IPS-NIHi11 (cell line): ENCODE data around the gene E2F7.
"Not testable (repeated sequence)": the region's sequence is repeated elsewhere in the genome, so short reads cannot be mapped to it uniquely, and the experiment has no call there.

Experiments used
- DNase-seq: peaks from one replicate; pipeline ENCODE4 v3.0.0; 2012; ENCODE audit warnings: mixed read lengths, low spot score

The E2F7 gene, protein sequence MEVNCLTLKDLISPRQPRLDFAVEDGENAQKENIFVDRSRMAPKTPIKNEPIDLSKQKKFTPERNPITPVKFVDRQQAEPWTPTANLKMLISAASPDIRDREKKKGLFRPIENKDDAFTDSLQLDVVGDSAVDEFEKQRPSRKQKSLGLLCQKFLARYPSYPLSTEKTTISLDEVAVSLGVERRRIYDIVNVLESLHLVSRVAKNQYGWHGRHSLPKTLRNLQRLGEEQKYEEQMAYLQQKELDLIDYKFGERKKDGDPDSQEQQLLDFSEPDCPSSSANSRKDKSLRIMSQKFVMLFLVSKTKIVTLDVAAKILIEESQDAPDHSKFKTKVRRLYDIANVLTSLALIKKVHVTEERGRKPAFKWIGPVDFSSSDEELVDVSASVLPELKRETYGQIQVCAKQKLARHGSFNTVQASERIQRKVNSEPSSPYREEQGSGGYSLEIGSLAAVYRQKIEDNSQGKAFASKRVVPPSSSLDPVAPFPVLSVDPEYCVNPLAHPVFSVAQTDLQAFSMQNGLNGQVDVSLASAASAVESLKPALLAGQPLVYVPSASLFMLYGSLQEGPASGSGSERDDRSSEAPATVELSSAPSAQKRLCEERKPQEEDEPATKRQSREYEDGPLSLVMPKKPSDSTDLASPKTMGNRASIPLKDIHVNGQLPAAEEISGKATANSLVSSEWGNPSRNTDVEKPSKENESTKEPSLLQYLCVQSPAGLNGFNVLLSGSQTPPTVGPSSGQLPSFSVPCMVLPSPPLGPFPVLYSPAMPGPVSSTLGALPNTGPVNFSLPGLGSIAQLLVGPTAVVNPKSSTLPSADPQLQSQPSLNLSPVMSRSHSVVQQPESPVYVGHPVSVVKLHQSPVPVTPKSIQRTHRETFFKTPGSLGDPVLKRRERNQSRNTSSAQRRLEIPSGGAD

DNA sequence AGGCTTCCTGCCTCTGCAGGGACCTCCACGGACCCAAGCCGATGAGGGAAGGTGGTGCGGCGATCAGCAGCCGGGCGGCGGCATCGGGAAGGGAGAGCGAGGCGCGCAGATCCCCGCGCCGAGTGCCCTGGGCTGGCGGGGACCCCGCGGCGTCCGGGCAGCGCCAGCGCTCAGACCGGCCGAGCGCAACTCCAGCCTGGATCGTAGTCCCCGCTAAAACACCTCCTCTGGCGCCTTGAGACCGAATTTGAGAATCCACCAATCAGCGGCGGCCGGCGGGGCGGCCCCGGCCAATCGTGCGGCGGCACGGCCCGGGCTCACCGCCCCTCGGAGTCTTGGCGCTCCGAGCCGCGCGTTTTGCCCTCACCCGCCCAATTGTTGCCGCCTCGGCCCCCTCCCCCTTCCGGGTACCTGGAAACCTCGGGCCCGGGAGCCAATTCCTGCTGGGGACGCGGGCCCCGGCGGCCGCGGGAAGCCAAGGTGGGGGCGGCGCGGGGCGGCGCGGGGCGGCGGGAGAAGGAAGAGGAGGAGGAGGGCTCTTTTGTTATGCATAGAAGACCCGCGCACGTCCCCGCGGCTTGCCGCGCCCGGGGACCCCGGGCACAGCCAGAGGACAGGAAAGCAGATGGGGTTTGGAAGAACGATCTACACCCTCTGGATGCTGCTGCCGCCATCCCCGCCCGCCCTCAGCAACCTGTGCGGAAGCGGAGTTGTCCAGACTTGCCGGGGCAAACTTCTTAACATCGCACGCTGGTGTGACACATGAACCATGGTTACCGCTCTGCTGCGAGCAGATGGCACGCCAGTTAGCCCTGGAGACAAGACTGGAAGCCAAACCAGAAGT is at the start of gene E2F7:
E2F7 (minus strand) TSS at position 209 of the 844 bp plus-strand sequence. CDS start 934 bp downstream, outside the sequence.
- DNase-seq, result peak; percentile 100

DNA sequence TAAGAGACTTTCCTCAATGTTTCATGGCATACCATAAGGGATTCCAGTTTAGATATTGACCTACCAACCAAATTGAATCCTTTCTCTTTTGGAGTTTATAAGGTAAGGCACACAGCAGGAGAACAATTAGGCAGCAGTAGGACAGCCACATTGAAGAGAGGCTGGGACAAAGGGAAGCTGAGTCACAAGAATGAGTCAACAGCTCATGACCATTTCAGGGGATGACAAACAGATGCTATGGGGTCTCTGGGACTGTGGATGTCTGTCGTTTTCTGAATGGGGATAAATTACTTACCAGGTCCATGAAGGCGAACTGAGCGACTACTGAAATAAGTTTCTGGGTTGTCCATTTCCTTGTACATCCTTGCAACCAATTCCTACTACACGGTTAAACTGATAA is 48.6 kb upstream of the E2F7 start:
- DNase-seq, result no peak

DNA sequence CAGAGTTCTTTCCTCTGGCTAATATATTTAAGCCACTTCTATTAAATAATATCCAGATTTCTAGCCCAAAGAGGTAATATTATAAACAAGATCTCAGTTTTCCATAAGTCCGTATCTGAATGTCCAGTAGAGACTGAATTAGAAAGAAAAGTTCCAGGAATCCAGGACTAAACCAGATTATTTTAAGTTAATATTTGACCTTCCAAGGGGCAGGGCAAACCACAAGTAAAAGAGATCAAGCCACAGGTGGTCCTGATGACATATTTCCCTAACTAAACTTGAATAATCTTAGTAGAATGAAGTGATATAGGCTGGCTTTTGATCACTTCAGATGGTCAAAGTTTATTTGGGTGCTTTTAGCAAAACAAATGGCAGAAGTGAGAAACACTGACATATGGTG is 43.3 kb upstream of the E2F7 start:
- DNase-seq, result no peak

DNA sequence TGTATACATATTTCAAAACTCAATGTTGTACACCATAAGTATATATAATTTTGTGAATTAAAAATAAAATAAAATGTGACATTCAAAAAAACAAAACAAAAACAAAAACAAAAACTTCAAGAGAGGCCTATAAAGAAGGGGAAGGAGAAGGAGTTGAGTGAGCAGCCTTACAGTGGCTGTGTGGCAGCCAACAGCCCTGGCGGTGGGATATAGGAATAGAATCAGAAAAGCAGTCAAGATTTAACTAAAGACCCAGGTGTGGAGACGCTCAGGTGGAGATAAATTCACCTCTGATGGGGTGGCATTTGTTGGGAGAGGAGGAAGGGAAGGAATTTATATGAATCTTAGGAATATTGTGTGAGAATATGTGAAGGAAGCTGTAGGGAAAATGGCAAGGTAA is 41.8 kb upstream of the E2F7 start:
- DNase-seq, result no peak

DNA sequence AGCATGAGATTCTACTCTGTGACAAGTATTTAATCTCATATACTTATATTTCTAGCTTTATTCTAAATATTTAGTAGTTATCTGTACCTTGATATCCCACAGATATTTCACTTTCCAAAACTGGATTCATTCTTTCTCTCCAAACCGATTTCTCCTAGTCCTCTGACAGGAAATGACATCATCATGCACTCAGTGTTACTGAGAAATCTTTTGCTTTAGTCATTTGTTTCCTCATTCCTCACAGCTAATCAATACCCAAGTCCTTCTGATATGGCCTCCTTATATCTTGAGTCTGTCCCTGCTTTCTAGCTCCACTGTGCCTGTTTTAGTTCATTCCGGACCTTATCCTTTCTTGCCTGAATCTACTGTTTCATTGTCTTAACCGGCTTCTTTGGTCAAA is 39.4 kb upstream of the E2F7 start:
- DNase-seq, result no peak

DNA sequence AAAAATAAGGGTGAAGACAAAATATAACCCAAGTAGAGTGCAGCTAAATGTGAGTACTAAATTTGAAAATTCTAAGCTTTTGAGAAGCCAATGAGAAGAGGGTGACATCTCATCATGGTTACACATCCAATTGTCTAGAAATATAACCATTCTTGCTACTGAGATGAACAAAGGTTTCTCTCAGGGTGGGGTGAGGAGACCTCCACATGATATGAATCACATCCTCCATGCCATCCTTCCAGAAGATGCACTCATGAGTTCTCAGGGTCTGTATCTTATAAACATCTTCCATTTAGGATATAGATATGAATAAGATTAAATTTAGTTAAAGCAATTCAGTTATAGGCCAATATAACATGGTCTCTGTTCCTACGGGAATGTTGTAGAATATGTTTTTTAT is 38.9 kb upstream of the E2F7 start:
- DNase-seq, result no peak

DNA sequence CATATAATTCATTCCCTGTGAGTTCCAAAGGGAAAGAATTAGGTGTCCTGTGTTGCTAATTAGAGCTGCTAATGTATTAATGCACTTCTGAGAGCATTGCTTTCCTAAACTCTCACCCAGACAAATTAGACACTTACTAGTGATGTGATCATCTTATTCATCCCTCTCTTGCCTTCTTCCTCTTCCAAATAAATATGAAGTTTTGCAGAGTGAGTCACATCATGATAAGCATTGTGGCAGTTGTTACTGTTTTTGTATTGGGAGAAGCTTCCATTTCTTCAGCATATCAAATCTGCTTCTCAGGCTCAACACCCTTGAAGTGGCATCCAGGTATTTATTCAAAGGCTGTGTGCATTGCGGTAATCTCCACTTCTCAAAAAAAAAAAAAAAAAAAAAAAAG is 37.3 kb upstream of the E2F7 start:
- DNase-seq, result no peak

DNA sequence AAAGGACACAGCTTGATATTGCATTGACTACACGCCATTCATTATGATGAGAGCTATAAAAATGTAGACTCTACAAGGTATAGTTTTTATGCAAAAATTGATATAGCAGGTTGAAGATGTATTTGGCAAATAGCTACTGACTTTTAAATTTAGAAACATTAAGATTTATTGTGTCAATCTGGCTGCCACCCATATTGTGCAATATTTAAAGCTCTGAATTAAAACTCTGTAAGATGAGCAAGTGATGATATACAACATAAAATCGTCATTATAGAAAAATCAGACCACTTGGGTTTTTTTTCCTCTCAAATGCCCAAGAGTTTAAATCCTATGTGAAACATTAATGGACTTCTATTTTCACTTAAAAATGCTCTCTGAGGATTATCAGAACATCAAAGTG is 36.8 kb upstream of the E2F7 start:
- DNase-seq, result no peak

DNA sequence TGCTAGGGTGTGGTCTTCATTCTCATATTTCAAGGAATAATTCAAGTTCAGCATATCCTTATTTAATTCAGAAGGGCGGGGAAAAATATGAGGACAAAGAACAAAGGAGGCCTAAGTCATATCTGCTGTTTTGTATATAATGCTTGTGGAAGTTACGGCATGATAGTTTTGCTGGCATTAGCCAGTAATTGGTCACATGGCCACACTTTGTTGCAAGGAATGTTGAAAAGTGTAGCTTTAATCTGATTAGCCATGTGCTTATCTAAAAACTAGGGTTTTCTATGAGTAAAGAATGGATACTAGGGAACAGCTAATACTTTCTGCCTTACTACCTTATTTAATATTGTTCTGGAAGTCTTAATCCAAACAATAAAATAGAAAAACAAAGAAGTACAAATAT is 34.4 kb upstream of the E2F7 start:
- DNase-seq, result no peak

DNA sequence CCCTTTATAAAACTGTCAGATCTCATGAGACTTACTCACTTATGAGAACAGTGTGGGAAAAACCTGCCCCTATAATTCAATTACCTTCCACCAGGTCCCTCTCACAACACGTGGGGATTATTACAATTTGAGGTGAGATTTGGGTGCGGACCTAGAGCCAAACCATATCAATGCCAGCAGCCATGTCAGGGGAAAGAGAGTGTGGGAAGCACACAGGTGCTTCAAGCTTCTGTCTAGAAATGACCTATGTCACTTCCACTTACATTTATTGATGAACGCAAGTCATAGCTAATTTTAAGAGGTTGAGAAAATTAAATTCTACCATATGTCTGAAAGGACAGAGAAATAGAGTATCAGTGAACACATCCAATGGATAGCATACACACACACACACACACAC is 32.5 kb upstream of the E2F7 start:
- no peak for DNase-seq

DNA sequence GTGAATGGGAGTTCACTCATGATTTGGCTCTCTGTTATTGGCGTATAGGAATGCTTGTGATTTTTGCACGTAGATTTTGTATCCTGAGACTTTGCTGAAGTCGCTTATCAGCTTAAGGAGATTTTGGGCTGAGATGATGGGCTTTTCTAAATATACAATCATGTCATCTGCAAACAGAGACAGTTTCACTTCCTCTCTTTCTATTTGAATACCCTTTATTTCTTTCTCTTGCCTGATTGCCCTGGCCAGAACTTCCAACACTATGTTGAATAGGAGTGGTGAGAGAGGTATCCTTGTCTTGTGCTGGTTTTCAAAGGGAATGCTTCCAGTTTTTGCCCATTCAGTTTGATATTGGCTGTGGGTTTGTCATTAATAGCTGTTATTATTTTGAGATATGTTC is 26.9 kb upstream of the E2F7 start:
- not testable (repeated sequence) for DNase-seq

DNA sequence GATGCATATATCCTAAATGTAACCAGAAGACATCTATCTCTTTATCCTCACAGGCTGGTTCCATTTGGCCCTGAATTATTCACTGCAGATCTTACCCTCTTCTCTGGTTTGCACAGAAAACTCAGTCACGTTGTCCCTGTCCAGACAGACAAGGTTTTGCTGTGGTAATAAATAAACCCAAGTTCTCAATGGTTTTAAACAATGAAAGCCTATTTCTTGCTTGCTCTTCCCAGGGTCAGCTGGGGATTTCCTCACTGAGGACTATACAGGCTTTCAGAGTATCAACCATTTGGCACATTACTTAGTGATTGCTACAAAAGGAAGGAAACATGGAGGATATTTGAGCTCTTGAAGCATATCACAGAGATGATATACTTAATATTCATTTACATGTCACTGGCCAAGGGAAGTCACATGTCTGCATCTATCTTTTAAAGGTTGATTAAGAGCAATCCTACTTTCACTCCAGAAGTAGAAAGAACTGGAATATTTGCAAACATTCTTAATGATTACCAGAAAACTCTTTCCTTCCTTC is 24.4 kb upstream of the E2F7 start:
- DNase-seq, result no peak

DNA sequence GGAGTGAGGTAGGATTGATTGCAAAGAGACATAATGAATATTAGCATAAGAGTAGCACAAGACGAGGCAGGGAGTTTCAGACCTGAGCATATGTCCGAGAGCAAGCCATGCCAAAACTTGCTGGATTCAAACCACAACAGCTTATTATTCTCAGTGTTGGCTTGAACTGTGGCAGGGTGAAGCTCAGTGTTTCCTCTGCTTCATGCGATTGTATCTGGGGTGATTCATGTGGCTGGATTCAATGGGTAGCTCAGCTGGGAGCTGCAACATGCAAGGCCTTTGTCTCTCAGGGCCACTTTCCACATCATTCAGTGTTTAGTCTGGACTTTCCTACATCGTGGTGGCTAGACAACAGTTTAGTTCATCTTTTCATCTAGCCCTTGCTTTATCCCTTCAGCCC is 22.1 kb upstream of the E2F7 start:
- DNase-seq, result no peak

DNA sequence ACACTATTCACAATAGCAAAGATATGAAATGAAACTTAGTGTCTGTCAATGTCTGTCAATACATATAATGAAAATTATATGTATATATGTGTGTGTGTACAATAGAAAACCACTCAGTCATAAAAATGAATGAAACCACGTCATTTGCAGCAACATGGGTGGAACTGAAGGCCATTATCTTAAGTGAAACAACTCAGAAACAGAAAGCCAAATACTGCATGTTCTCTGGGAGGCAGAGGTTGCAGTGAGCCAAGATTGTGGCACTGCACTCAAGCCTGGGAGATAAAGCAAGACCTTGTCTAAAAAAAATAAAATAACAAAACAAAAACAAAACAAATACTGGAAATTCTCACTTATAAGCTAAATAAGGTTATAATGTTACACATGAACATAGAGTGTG is 16.7 kb upstream of the E2F7 start:
- DNase-seq, result no peak

DNA sequence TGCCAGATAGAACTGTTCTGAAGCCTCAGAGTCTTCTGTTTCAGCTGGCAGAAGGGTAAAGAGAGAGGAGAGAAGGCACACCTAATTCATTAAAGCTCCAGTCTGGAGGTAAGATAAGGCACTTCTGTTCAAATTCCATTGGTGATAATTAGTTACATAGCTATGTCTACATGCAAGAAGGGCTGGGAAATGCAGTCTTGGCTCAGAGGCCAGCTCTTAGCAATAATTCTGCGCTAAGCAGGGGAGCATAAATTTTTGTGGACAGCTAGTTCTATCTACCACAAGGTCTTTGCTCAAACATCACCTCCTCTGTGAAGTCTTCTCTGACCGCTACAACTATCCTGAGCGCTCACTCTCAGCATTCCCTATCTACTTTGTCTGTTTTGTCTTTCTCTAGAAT is 14.3 kb upstream of the E2F7 start:
- DNase-seq, result no peak

DNA sequence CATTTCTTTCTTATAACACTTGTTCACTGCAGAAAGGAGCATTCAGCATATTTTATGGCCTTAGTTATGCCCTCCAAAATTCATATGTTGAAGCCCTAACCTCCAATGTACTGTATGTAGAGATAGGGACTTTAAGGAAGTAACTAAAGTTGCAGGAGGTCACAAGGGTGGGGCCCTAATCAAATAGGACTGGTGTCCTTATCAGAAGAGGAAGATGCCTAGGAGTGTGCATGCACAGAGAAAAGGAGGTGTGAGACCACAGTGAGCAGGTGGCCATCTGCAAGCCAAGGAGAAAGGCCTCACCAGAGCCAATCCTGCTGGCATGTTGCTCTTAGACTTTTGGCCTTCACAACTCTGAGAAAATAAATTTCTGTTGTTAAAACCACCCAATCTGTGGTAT is 12.9 kb upstream of the E2F7 start:
- DNase-seq, result no peak

DNA sequence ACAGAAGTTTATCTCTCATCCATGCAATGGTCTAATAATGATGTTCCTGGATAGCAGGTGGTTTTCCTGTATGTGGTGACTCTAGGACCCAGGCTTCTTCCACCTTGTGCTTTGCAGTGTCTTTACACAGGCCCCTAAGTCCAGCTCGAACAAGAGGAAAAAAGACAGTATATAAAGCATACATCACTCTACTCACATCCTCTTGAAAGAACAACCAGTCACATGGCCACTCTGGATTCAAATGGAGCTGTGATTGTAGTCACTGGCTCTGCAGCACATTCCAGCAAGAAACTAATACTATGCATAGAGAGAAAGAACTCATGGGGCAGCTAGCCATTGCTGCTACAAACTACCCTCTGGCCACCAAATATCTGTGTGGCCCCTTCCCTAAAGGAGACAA is 11.5 kb upstream of the E2F7 start:
- DNase-seq, result no peak

DNA sequence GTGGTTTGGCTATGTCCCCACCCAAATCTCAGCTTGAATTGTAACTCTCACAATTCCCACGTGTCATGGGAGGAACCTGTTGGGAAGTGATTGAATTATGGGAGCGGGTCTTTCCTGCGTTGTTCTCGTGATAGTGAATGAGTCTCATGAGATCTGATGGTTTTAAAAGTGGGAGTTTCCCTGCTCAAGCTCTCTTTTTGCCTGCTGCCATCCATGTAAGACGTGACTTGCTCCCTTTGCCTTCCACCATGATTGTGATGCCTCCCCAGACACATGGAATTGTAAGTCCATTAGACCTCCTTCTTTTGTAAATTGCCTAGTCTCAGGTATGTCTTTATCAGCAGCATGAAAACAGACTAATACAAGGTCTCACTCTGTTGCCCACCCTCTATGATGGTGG is 8.5 kb upstream of the E2F7 start:
- DNase-seq, result not testable (repeated sequence)

DNA sequence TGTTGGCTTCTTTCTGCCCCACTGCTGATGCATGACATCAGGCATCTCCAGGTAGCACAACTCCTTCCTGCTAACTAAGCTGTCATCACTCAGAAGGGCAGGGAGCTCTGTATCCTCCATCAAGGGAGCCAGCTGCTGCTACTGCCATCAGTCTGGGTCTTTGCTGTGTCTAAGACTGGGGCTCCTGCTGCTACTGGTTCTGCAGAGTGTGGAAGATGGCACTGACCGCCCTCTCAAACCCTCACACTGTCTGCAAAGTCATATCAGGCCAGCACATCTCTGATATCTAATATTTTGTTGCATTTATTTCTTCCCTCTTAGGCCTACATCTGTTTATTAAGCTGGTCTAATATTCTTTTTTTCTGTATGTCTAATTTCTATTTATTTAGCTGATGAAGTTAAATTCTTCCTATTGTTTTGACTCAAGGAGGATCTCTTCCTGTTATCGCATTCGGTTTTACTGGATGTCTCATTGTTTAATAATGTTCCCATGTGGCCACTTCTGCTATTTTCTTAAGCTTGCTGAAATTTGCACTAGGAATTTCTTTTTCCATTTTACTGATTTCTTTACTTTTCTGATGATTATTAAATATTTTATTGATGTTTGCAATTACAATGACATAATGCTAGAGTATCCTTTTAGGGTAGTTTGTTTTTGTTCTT is 7.6 kb upstream of the E2F7 start:
- DNase-seq, result no peak

DNA sequence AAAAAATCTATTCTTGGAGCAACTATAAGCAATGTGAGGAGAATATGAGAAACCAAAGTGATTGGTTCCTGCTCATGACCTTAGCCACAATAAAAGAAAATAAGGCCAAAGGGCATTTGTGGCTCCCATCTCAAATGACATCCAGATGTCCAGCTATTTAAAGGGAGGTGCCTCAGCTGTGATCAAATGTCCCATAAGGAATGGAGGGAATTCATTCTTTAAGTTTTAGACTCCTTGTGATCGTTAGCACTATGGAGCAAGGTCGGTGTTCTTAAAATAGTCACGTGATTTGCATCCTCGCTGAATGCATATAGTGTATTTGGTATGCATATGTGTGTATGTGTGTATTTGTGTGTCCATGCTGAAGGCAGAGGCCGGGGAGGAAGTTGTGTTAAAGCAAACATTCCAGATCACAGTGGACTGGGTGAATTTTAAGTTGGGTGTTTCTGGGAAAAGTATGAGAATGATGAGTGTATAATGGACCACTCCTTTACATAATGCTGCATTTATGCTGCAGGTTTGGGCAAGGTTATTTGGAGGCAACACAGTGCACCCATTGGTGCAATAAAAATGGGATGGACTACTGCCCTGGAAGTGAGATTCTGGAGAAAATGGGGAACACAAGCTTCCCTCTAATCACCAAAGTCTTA is 5.6 kb upstream of the E2F7 start:
- no peak for DNase-seq

DNA sequence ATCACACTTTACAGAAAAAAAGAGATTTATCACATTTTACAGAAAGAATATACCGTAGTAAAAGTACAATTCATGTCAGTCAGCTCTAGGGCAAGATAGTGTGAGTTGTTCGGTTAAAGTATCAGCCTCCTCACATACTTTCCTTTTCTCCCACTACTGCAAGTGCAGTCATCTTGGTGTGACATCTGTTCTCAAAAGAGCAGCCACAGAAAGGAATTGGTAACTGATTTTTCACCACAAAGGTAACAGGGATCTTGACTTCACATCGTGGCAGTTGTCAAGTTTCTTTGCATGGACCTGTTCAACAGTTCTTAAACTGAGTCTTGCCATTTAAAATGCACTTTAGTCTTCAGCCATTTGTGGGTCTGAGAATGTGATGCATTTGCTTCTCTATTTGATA is 5.0 kb upstream of the E2F7 start:
- no peak for DNase-seq
